AG08396 (cell line): ENCODE results near the gene EFCC1.
"Not testable (repeated sequence)": the region's sequence is repeated elsewhere in the genome, so short reads cannot be mapped to it uniquely, and the experiment has no call there.

ENCODE experiments used
- DNase-seq: peaks from one replicate; pipeline ENCODE4 v3.0.0; 2012; ENCODE audit warnings: low spot score, mixed read lengths

The EFCC1 gene

GRCh38 chr3:129056451-129057173 is 55.5 kb downstream of the EFCC1 start:
- no peak for DNase-seq

DNA sequence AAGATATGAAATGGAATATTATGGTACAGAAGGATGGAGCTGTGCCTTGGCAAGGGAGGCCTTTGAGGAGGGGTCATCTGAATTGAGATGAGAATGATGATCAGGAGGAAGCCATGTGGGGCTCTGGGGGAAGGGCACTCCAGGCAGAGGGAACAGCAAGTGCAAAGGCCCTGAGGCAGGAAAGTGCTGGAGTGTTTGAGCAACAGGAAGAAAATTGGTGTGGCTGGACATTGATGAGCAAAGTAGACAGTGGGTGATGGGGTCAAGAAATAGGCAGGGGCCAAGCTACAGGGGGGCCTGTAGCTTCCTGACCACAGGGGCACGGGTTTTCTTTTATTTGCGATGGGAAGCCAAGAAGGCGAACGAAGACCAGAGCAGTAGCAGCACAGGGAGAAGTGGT is 56.1 kb downstream of the EFCC1 start:
- no peak for DNase-seq

GRCh38 chr3:129058441-129059200 is 57.5 kb downstream of the EFCC1 start:
- DNase-seq, result no peak

GRCh38 chr3:129059311-129059958 is 58.3 kb downstream of the EFCC1 start:
- DNase-seq, result no peak

GRCh38 chr3:129060276-129061022 is 59.3 kb downstream of the EFCC1 start, which contains the start of gene GP9:
GP9 (plus strand) TSS chr3:129060779; CDS start chr3:129061740, 961 bp downstream.
- DNase-seq, result no peak

DNA sequence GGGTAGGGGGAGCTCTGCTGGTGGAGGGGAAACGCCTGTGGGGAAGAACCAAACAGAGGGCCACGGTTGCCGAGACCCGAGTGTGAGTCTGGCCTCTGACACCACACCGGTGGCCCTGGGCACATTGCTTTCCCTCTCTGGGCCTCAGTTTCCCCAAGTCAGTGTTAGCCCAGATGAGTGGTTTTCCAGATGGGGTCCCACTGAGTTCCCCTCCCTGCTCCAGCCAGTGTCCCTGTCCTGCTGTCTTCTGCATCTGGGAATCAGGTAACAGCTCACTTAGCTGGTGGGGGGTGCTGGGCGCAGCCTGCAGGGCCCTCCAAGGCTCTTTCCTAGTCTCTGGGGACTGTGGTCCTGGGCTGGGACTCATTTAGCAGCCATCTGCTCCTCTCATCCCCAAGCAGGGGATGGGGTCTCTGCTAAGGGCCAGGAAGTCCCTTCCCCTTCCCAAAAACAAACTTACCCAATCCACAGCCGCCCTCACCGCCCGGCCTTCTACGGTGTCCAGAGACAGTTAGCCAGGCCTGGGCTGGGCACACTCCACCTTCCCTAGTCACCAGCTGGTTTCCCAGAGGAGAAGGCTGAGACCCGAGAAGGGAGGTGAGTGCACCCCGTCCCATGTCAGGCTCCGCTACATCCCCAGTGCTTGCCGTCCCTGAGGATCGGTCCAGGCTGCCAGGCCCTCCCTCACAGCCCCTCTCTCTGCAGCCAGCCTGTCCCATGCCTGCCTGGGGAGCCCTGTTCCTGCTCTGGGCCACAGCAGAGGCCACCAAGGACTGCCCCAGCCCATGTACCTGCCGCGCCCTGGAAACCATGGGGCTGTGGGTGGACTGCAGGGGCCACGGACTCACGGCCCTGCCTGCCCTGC is 60.2 kb downstream of the EFCC1 start:
- DNase-seq, result no peak

- DNase-seq, result no peak
Observed at GRCh38 chr3:129061888-129062834, 61.1 kb downstream of the EFCC1 start.

- no peak for DNase-seq
Observed at GRCh38 chr3:129063091-129063640, 62.1 kb downstream of the EFCC1 start.

GRCh38 chr3:129063841-129064482 is 62.9 kb downstream of the EFCC1 start:
- DNase-seq, result no peak

DNA sequence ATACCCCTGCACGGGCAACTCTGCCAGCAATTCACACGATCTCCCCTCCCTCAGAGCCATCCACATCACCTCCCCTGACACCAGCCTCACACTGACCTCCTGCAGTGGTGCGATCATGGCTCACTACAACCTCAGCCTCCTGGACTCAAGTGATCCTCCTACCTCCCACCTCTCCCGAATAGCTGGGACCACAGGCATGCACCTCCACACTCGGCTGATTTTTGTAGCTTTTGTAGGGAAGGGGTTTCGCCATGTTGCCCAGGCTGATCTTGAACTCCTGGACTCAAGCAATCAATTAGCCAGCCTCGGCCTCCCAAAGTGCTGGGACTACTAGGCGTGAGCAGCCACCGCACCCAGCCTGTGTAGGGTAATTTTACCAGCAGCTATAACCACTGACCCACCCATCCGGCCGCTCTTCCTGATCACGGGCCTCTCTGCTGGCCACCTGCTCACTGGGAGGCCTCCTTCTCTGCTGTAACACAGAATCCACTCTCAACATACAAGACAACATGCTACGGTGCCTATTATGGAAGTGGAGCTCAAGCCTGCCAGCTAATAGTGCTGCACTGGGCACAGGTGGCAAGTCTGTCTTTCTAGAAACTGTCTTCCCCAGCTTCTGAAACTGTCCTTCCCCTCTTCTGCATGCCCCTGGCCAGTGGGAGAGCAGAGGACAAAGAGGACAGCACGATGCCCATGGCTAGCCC is 64.1 kb downstream of the EFCC1 start:
- DNase-seq, result no peak

- DNase-seq, result no peak
Observed at GRCh38 chr3:129065720-129066073, 64.6 kb downstream of the EFCC1 start.

- not testable (repeated sequence) for DNase-seq
Observed at GRCh38 chr3:129067719-129068118, 66.6 kb downstream of the EFCC1 start.

GRCh38 chr3:129068291-129068886 is 67.3 kb downstream of the EFCC1 start:
- no peak for DNase-seq

- DNase-seq, result not testable (repeated sequence)
Observed at GRCh38 chr3:129069313-129070085, 68.4 kb downstream of the EFCC1 start.

DNA sequence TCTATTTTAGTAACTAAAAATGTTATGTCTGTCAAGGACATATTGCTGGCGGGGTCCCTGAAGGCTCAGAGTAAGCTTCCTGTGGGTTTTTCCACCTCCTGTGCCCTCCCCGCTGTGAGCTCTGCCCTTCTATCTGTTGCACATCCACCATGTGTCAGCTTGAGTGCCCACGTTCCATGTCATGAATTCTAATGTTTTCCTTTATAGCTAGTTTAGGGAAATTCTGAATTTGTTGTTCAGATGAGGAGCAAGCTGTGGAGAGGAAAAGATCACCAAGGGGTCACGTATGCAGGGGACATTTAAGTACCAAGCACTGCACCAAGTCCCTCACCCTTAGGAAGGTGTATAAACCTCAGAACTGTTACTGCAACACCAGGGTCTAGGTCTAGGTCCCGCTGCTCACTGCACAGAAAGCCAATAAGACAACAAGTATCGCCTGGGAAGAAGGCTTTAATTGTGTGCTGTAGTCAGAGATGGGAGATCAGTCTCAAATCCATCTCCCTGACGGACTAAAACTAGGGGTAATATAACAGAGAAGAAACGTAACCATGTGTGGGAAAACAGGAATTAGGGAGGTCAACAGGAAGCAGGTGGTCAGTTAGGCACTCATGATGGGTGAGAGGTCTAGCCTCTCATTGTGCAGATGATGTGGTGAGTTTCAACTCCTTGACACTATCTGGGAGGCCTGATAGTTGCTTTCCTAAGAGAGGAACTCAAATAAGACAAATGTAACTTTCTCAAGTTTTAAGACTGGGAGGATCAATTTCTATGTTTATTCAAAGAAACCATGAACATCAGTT is 69.2 kb downstream of the EFCC1 start:
- DNase-seq, result no peak

- peak; percentile 87 for DNase-seq
Observed at GRCh38 chr3:129077222-129077621, 76.1 kb downstream of the EFCC1 start.

DNA sequence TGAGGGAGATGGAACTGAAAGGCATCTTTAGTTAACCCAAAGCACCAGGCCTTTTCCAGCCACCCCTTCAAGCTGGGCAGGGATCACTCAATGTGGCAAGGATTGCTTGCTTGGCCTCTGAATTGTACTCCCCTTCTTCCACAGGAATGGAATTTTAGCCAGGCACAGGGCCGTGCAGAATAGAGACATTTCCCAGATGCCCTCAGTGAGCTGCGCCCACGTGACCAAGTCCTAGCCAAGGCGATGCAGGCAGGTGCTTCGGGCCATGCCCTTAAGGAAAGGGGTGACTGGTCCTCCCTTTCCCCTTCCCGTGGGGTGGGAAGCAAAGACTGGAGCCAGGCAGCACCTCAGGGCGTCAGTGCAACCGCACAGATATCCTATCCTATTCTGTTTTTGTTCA is 77.4 kb downstream of the EFCC1 start:
- no peak for DNase-seq
